B cell (primary cell): Measurements from ENCODE around the gene ADCY10. TPM values are rescaled to one million over a fixed set of nuclear protein-coding genes. Genes with fewer than 3 reads are reported as not detected.
"Not testable (repeated sequence)": the region's sequence is repeated elsewhere in the genome, so short reads cannot be mapped to it uniquely, and the experiment has no call there.

Experiments used
- ATAC-seq: fragments of 200-7000 bp; cut with Tn5 transposase; one replicate; pipeline ENCODE4 v1.10.0; 2021; ENCODE audit warnings: low read depth, mild to moderate bottlenecking, moderate number of reproducible peaks, moderate library complexity
- CTCF ChIA-PET: fragments of 350-600 bp; sonication (Branson Sonifier 250); formaldehyde crosslinking; loops from one replicate; lab custom pipeline; 2021; ENCODE audit warnings: antibody characterized with exemption, inconsistent platforms; lab: Charles Lee
- POLR2A ChIA-PET: fragments of 350-600 bp; sonication (Branson Sonifier 250); formaldehyde crosslinking; loops from one replicate; lab custom pipeline; 2021; ENCODE audit warnings: antibody characterized with exemption; lab: Charles Lee
- DNase-seq: peaks from one replicate; pipeline ENCODE4 v3.0.0; 2013
- H2AFZ ChIP-seq: 2 replicates; pipeline ENCODE4 v1.6.1; 2012; ENCODE audit warnings: mild to moderate bottlenecking, low read depth, low read length; ENCODE audit not compliant: insufficient read depth, poor library complexity, severe bottlenecking
- H3K27ac ChIP-seq, 2 donors: 1 replicate in 1 of 2; 2 replicates in 1 of 2; pipeline ENCODE4 v1.5.1; 2012 to 2013; ENCODE audit warnings: low read length in 2 of 2, mild to moderate bottlenecking in 2 of 2, moderate library complexity in 1 of 2
- H3K27me3 ChIP-seq, 4 experiments: fragments of 200-600 bp in 1 of 4; sonication (generic) in 1 of 4; replicated peaks in 1 of 4; 1 replicate in 2 of 4; 2 replicates in 2 of 4; pipeline versions ENCODE4 v1.6.1 to v1.7.0; 2013 to 2016; ENCODE audit warnings: low read length in 3 of 4, mild to moderate bottlenecking in 2 of 4, mixed read lengths in 1 of 4, moderate library complexity in 1 of 4; ENCODE audit not compliant: insufficient read depth in 4 of 4, control insufficient read depth in 3 of 4; ENCODE audit errors: control extremely low read depth in 1 of 4
- H3K36me3 ChIP-seq, 2 experiments: replicated peaks in 1 of 2; 1 replicate in 1 of 2; 2 replicates in 1 of 2; pipeline versions ENCODE4 v1.6.1 to v1.7.1; 2013; ENCODE audit warnings: low read length in 1 of 2; ENCODE audit not compliant: insufficient read depth in 2 of 2, control insufficient read depth in 1 of 2; ENCODE audit errors: control extremely low read depth in 1 of 2, extremely low read depth in 1 of 2
- H3K4me1 ChIP-seq, 2 donors: fragments of 200-600 bp in 1 of 2; sonication (generic) in 1 of 2; 1 replicate in 1 of 2; 2 replicates in 1 of 2; pipeline versions ENCODE4 v1.5.1 to v1.6.1; 2013 to 2017; ENCODE audit warnings: low read length in 2 of 2; ENCODE audit not compliant: control insufficient read depth in 2 of 2, insufficient read depth in 2 of 2
- H3K4me2 ChIP-seq: replicated peaks from 2 replicates; pipeline ENCODE3; 2012; ENCODE audit warnings: mild to moderate bottlenecking, low read depth, low read length; ENCODE audit not compliant: poor library complexity, severe bottlenecking
- H3K4me3 ChIP-seq, 5 experiments: fragments of 200-600 bp in 1 of 5; sonication (generic) in 1 of 5; 1 replicate in 3 of 5; 2 replicates in 2 of 5; pipeline versions ENCODE4 v1.5.1 to v1.7.0; 2011 to 2016; ENCODE audit warnings: low read length in 4 of 5, mild to moderate bottlenecking in 4 of 5, low read depth in 2 of 5, control low read depth in 1 of 5, moderate library complexity in 1 of 5; ENCODE audit not compliant: insufficient read depth in 1 of 5; ENCODE audit errors: control extremely low read depth in 1 of 5, extremely low read depth in 1 of 5
- H3K79me2 ChIP-seq: fragments of 200-600 bp; sonication (generic); one replicate; pipeline ENCODE4 v1.6.0; 2016; ENCODE audit warnings: low read length; ENCODE audit not compliant: control insufficient read depth, insufficient read depth
- H3K9ac ChIP-seq: fragments of 200-600 bp; sonication (generic); 2 replicates; pipeline ENCODE4 v1.6.1; 2017; ENCODE audit warnings: mild to moderate bottlenecking, low read length, moderate library complexity
- H3K9me3 ChIP-seq, 3 donors: one replicate each; pipeline versions ENCODE4 v1.6.1 to v1.7.1; 2013; ENCODE audit warnings: low read length in 2 of 3; ENCODE audit not compliant: control insufficient read depth in 2 of 3, insufficient read depth in 1 of 3; ENCODE audit errors: control extremely low read depth in 1 of 3
- H4K20me1 ChIP-seq: 2 replicates; pipeline ENCODE4 v1.6.0; 2012; ENCODE audit warnings: mild to moderate bottlenecking, low read length; ENCODE audit not compliant: insufficient read depth, control insufficient read depth, poor library complexity, severe bottlenecking
- H3K27ac Mint-ChIP-seq: one replicate; pipeline ENCODE4 v1.8.0; 2021; ENCODE audit warnings: mixed read lengths
- H3K27me3 Mint-ChIP-seq: one replicate; pipeline ENCODE4 v1.8.0; 2021; ENCODE audit warnings: mixed read lengths
- H3K4me1 Mint-ChIP-seq: one replicate; pipeline ENCODE4 v1.8.0; 2021; ENCODE audit warnings: mixed read lengths
- H3K4me3 Mint-ChIP-seq: one replicate; pipeline ENCODE4 v1.8.0; 2021; ENCODE audit warnings: mixed read lengths
- H3K9me3 Mint-ChIP-seq: one replicate; pipeline ENCODE4 v1.8.0; 2022; ENCODE audit warnings: mixed read lengths; ENCODE audit not compliant: insufficient read depth
- EZH2 ChIP-seq: IDR thresholded peaks from 2 replicates; pipeline ENCODE4 v1.6.1; 2012; ENCODE audit warnings: borderline replicate concordance, low read depth, mild to moderate bottlenecking, moderate library complexity, low read length; ENCODE audit not compliant: insufficient read depth, poor library complexity, severe bottlenecking
- WGBS: methylation state at CpG from one replicate; pipeline ENCODE4 v1.1.5; 2013; ENCODE audit warnings: missing lambda C conversion rate; ENCODE audit not compliant: insufficient coverage; 5-methylcytosine and 5-hydroxymethylcytosine counted together
- intact Hi-C: fragments of 100-400 bp; cut with micrococcal nuclease; formaldehyde crosslinking; loops from one replicate; pipeline ENCODE4 v1.10.0; 2022
- polyA plus RNA-seq: library from polyadenylated mRNA; depleted of rRNA; stranded (reverse); fragments of >200 nt; gene quantifications from 2 replicates; pipeline ENCODE4 v1.2.3, GENCODE V29; 2012
- total RNA-seq, 2 donors: library from RNA; stranded (reverse); fragments of 120-200 nt in 1 of 2; gene quantifications; 1 replicate in 1 of 2; 2 replicates in 1 of 2; pipeline versions ENCODE4 v1.2.3 to v1.2.4, GENCODE V29; 2013 to 2022
- TF ChIP-seq, protein P1 (sequence below): fragments of 200-600 bp; IDR thresholded peaks from one replicate; pipeline ENCODE4 v1.8.0; 2022; ENCODE audit warnings: antibody characterized with exemption, mild to moderate bottlenecking

ADCY10 gene
- total and polyA plus RNA-seq, 2 donors (not counting 1 experiment from before 2014, with no cell fraction given), result 0.15 TPM; not detected in 1

- no peak for ATAC-seq
- no peak overlapping the region for H3K4me3 ChIP-seq
- H3K27me3 ChIP-seq, result no peaks in the 10 kb centered on the region
- no peaks in the 10 kb centered on the region for H3K9me3 Mint-ChIP-seq
- H3K4me2 ChIP-seq, result no peak overlapping the region
- no peak overlapping the region for H3K27ac ChIP-seq
- 100% methylated on average over 1 of the region's 2 CpGs for WGBS
- H3K27me3 Mint-ChIP-seq, result no peaks in the 10 kb centered on the region
- intact Hi-C loops, result no loop called here
- H3K4me1 ChIP-seq, result peaks cover 4 to 9% of the 10 kb centered on the region in 2 donors
- no peak overlapping the region for H3K4me3 Mint-ChIP-seq
- no peak overlapping the region for H3K27ac Mint-ChIP-seq
- no peak overlapping the region for H3K9ac ChIP-seq
- TF ChIP-seq, protein P1, sequence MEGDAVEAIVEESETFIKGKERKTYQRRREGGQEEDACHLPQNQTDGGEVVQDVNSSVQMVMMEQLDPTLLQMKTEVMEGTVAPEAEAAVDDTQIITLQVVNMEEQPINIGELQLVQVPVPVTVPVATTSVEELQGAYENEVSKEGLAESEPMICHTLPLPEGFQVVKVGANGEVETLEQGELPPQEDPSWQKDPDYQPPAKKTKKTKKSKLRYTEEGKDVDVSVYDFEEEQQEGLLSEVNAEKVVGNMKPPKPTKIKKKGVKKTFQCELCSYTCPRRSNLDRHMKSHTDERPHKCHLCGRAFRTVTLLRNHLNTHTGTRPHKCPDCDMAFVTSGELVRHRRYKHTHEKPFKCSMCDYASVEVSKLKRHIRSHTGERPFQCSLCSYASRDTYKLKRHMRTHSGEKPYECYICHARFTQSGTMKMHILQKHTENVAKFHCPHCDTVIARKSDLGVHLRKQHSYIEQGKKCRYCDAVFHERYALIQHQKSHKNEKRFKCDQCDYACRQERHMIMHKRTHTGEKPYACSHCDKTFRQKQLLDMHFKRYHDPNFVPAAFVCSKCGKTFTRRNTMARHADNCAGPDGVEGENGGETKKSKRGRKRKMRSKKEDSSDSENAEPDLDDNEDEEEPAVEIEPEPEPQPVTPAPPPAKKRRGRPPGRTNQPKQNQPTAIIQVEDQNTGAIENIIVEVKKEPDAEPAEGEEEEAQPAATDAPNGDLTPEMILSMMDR, result no peak
- no peak for TF ChIP-seq EZH2
- no peak overlapping the region for H2AFZ ChIP-seq
- H3K4me1 Mint-ChIP-seq, result peaks cover 8% of the 10 kb centered on the region
- no peaks in the 10 kb centered on the region for H3K79me2 ChIP-seq
- H3K36me3 ChIP-seq, result no peaks in the 10 kb centered on the region
- no peaks in the 10 kb centered on the region for H3K9me3 ChIP-seq
- DNase-seq, result no peak
- CTCF ChIA-PET, result interaction anchor here (0.6 kb wide), 1 partner anchor 9 kb away, joined by 3 read pairs; no protein-coding TSS in a partner anchor
- POLR2A ChIA-PET, result interaction anchor here (0.7 kb wide), 1 partner anchor 11 kb away, joined by 10 read pairs; no protein-coding TSS in a partner anchor
- no peaks in the 10 kb centered on the region for H4K20me1 ChIP-seq
These were observed 20.1 kb downstream of the ADCY10 start for GRCh38 chr1:167893798-167894197.

DNA sequence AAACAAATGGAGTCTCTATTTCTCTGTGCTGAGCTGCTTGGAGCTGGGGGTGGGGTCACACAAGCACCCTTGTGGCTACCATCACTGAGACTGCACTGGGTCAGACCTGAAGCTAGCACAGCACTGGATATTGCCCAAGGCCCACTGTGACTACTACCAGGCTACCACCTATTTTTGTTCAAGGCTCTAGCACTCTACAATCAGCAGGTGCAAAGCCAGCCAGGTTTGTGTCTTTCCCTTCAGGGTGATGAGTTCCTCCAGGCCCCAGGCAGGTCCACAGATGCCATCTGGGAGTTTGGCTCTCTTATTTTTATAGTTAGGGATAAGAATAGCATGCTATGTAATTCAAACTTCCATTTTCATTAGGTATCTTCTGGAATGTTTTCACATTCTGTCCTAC, 23.5 kb downstream of the ADCY10 start:
- ChIA-PET CTCF (no interaction called here), POLR2A (no interaction called here)
- Histone ChIP-seq H4K20me1 (no peaks in the 10 kb centered on the region), H3K36me3 (no peaks in the 10 kb centered on the region), H2AFZ (no peak overlapping the region), H3K9me3 (no peaks in the 10 kb centered on the region), H3K27me3 (no peaks in the 10 kb centered on the region), H3K79me2 (no peaks in the 10 kb centered on the region), H3K4me1 (peaks cover 4 to 9% of the 10 kb centered on the region in 2 donors), H3K4me2 (no peak overlapping the region), H3K27ac (no peak overlapping the region), H3K9ac (no peak overlapping the region), H3K4me3 (no peak overlapping the region)
- Mint-ChIP-seq H3K4me1 (peaks cover 8% of the 10 kb centered on the region), H3K27me3 (no peaks in the 10 kb centered on the region), H3K9me3 (no peaks in the 10 kb centered on the region), H3K27ac (no peak overlapping the region), H3K4me3 (no peak overlapping the region)
- intact Hi-C loops, result no loop called here
- DNase-seq (no peak), ATAC-seq (no peak)
- TF ChIP-seq EZH2, result no peak
- TF ChIP-seq, protein P1, result no peak

DNA sequence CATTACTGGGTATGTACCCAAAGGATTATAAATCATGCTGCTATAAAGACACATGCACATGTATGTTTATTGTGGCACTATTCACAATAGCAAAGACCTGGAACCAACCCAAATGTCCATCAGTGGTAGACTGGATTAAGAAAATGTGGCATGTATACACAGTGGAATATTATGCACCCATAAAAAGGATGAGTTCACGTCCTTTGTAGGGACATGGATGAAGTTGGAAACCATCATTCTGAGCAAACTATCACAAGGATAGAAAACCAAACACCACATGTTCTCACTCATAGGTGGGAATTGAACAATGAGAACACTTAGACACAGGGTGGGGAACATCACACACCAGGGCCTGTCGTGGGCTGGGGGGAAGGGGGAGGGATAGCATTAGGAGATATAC, 26.7 kb downstream of the ADCY10 start:
- H3K79me2 ChIP-seq, H3K36me3 ChIP-seq, POLR2A ChIA-PET, H3K4me3 Mint-ChIP-seq, DNase-seq, H3K9me3 Mint-ChIP-seq, intact Hi-C loops, H3K9me3 ChIP-seq, H2AFZ ChIP-seq, H4K20me1 ChIP-seq, H3K27me3 ChIP-seq, H3K4me3 ChIP-seq, H3K27ac Mint-ChIP-seq, H3K9ac ChIP-seq, H3K4me1 ChIP-seq, H3K27ac ChIP-seq, ATAC-seq, H3K4me2 ChIP-seq, H3K27me3 Mint-ChIP-seq, H3K4me1 Mint-ChIP-seq, CTCF ChIA-PET: not testable (repeated sequence)
- WGBS, result no CpG with 5 or more reads among the region's 2 CpGs
